Right forelimb (tissue), 1 donor: ENCODE measurements around the gene GPR42.
"Not testable (repeated sequence)": the region's sequence is repeated elsewhere in the genome, so short reads cannot be mapped to it uniquely, and the experiment has no call there.

Source experiments
- DNase-seq: peaks from one replicate; pipeline ENCODE4 v3.0.0-alpha.2; 2018

GPR42 gene

GRCh38 chr19:35397064-35397463, 26.2 kb downstream of the GPR42 start:
- DNase-seq, result no peak

GRCh38 chr19:35398570-35398969, 27.7 kb downstream of the GPR42 start:
- DNase-seq, result no peak

GRCh38 chr19:35399231-35399630, 28.4 kb downstream of the GPR42 start:
- DNase-seq, result no peak

GRCh38 chr19:35399948-35400772, 29.3 kb downstream of the GPR42 start:
- no peak for DNase-seq

GRCh38 chr19:35400773-35401100, 29.9 kb downstream of the GPR42 start:
- DNase-seq, result no peak

GRCh38 chr19:35401416-35401815, 30.5 kb downstream of the GPR42 start:
- DNase-seq, result not testable (repeated sequence)

- no peak for DNase-seq
Measured at GRCh38 chr19:35403116-35403760, 32.4 kb downstream of the GPR42 start.

- no peak for DNase-seq
Measured at GRCh38 chr19:35404879-35405622, 34.2 kb downstream of the GPR42 start.

GRCh38 chr19:35407619-35408018, 36.8 kb downstream of the GPR42 start:
- no peak for DNase-seq

- DNase-seq, result no peak
Measured at GRCh38 chr19:35408284-35409171, 37.7 kb downstream of the GPR42 start.

- no peak for DNase-seq
Measured at GRCh38 chr19:35409191-35409590, 38.3 kb downstream of the GPR42 start.

- no peak for DNase-seq
Measured at GRCh38 chr19:35410487-35410886, 39.6 kb downstream of the GPR42 start.

- no peak for DNase-seq
Measured at GRCh38 chr19:35414442-35414841, 43.6 kb downstream of the GPR42 start.

GRCh38 chr19:35416331-35416730, 45.5 kb downstream of the GPR42 start:
- no peak for DNase-seq

- no peak for DNase-seq
Measured at GRCh38 chr19:35417278-35417677, 46.4 kb downstream of the GPR42 start.

- no peak for DNase-seq
Measured at GRCh38 chr19:35417713-35418534, 47.1 kb downstream of the GPR42 start.

GRCh38 chr19:35419046-35419445, 48.2 kb downstream of the GPR42 start:
- DNase-seq, result no peak

GRCh38 chr19:35419805-35420204, 48.9 kb downstream of the GPR42 start:
- no peak for DNase-seq

- DNase-seq, result no peak
Measured at GRCh38 chr19:35421362-35421761, 50.5 kb downstream of the GPR42 start.
